Amygdala (tissue), 56 donors: Measurements from ENCODE around the gene DEFB127.
"Not testable (repeated sequence)": the region's sequence is repeated elsewhere in the genome, so short reads cannot be mapped to it uniquely, and the experiment has no call there.

Source experiments
- DNase-seq, 56 donors: peaks; one replicate each; lab custom pipeline; 2025; lab: John Stamatoyannopoulos, UW

DEFB127 gene, protein sequence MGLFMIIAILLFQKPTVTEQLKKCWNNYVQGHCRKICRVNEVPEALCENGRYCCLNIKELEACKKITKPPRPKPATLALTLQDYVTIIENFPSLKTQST

DNA sequence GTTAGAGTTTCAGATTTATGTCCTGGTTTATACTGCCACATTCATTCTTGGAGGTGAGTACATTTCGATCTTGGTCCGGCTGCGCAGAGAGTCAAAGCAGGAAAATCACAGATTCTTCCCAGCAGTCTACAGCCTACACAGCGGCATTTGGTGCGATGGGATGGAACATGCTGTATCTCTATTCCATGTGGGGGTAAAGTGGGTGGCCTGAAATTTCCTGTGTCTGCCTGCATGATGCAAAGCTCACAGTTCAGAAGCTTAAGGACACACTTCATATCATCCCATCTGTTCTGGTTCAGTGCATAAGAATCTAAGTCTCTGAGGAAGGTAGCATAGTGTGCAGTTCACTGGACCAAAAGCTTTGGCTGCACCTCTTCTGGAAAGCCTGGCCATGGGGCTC, at the start of gene DEFB127:
Gene DEFB127, plus strand, starts transcription at position 301 of the 400 bp plus-strand sequence. Its CDS starts 91 bp downstream, at position 392.
- no peak for DNase-seq

DNA sequence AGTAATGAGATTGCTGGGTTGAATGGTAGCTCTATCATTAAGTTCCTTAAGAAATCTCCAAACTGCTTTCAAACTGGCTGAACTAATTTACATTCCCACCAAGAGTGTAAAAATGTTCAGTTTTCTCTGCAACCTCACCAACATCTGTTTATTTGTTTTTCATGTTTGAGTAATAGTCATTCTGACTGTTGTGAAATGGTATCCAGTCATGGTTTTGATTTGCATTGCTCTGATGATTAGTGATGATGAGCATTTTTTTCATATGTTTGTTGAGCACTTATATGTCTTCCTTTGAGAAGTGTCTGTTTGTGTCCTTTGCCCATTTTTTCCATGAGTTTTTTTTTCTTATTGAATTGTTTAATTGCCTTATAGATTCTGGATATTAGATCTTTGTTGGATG, 44.9 kb upstream of the DEFB127 start:
- no peak for DNase-seq

DNA sequence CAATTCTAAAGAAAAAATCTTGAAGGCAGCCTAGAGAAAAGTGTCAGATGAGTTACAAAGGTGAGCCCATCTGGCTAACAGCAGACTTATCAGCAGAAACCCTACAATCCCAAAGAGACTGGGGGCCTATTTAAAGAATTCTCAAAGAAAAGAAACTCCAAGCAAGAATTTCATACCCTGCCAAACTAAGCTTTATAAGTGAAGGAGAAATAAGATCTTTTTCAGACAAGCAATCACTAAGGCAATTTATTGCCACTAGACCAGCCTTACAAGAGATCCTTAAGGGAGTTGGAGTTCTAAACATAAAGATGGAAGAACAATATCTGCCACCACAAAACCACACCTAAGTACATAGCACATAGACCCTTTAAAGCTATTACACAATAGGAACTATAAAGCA, 39.7 kb upstream of the DEFB127 start:
- no peak for DNase-seq

DNA sequence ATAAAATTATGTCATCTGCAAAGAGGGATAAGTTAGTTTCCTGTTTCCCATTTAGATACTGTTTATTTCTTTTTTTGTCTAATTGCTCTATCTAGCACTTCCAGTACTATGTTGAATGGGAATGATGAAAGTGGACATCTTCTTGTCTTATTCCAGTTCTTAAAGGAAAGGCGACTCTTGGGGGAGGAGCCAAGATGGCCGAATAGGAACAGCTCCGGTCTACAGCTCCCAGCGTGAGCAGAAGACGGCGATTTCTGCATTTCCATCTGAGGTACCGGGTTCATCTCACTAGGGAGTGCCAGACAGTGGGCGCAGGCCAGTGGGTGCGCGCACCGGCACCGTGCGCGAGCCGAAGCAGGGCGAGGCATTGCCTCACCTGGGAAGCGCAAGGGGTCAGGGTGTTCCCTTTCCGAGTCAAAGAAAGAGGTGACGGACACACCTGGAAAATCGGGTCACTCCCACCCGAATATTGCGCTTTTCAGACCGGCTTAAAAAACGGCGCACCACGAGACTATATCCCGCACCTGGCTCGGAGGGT, 27.4 kb upstream of the DEFB127 start:
- not testable (repeated sequence) for DNase-seq

DNA sequence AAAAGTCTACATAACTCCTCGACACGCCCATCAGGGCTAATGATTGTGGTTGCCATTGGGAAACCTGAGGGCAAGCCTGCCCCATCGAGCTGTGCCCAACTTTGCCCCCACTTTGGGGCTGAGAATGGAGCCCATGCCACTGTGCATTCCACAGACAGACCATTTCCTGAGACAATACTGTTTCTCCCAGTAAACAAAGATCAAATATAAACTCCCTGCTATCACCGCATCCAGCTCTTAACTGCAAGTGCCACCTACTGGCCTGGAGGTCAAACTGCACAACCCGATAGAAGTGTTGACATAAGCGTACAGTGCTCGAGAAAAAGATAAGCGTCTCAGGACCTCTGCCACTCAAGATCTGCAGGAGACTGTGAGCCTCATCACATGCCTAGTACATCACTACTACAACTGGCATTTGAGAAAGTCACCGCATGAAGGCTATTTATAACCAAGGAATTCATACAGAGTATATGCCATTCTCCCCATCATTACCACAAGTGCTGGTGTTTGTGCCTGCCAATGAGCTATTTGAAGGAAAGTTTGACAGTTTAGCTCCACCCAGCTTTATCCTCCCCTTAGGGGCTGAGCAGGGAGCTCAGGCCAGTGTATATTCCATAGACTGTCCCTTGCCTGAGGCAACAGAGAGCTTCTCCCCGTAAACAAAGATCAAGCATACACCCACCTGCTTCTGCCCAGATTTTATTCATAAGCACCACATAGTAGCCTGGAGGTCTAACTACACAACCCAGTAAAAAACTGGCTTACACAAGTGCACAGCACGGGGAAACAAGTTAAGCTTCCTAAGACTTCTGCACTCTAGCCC, 19.4 kb upstream of the DEFB127 start:
- DNase-seq: no peak

DNA sequence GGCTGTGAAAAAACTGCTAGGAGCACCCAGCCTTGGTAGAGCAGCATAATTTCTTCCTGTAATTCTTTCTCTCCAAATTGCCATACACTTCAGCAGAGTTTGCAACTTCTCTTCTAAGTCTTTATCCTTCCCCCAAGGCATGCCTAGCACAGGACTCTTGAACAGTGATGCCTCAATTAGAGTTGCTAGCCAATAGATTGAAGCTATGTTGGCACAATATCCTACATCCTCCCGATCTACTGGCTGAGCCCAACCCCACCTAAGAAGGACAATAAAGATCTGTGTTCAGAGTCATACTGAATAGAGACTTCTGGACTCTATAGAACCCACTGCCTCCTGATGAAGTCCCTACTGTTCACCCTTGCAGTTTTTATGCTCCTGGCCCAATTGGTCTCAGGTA, 15.0 kb upstream of the DEFB127 start, which contains the start of gene DEFB126:
Gene DEFB126, plus strand, starts transcription at position 301 of the 400 bp plus-strand sequence. Its CDS starts 39 bp downstream, at position 340.
- DNase-seq: no peak

DNA sequence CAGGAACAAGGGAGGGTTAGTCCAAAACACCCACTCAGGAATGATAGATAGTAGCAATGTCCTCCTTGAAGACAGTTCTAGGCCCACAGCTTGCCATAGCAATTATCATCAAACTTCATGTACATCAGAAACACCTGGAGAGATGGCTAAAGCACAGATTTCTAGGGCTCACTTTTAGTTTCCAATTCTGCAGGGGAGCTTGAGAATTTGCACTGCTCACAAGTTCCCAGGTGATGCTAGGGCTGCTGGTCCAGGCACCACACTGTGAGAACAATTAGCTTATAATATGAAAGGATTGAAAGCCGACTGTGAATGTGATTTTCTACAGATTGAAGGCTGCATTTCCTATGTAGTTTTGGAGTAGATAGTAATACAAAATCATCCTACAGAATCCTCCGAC, 11.4 kb upstream of the DEFB127 start:
- no peak for DNase-seq

DNA sequence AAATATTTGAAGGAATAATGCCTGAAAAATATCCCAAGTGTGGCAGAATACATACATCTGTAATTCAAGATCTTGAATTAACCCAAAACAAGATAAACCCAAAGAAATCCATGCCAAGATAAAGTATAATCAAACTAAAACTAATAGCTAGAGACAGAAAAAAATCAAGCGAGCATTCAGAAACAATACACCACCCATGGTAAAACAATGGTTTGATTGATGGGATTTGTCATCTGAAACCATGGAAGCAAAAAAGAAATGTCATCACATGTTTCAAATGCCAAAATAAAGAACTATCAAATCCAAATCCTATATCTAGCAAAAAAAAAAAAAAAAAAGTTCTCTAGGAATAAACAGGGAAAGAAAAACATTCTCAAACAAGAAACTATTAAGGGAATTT, 5.1 kb upstream of the DEFB127 start:
- no peak for DNase-seq

DNA sequence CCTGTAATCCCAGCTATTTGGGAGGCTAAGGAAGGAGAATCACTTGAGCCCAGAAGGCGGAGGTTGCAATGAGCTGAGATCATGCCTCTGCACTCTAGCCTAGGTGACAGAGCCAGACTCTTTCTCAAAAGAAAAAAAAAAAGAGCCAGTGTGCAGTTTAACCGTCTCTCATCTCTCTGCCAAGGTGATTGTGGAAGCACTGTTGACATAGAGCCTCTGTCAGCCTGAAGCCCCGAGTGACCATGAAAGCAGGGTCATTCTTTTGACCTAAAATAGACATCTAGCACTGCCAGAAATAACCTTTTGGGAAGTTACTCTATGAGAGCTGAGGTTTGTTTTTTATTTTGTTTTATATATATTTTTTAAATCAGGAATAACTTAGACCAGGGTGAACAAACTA, 7.4 kb downstream of the DEFB127 start:
- DNase-seq: no peak

DNA sequence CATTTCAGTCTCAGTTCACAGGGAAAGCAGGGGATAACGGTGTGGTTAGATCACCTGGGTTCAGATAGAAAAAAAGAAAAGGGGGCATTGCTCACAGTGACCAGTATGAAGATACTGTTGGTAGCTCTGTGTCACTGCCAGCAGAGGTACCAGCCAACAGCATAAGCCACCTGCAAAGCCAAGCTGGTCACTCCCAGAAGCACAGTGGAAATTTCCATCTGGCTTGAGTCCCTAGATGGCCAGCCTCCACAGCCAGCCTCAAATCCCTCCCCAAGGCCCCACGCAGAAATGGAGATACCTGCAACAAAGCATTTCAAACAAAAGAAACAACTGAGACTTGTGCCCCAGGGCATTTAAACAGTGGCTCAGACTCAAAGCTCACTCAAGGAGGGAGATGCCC, 11.6 kb downstream of the DEFB127 start:
- DNase-seq: no peak

DNA sequence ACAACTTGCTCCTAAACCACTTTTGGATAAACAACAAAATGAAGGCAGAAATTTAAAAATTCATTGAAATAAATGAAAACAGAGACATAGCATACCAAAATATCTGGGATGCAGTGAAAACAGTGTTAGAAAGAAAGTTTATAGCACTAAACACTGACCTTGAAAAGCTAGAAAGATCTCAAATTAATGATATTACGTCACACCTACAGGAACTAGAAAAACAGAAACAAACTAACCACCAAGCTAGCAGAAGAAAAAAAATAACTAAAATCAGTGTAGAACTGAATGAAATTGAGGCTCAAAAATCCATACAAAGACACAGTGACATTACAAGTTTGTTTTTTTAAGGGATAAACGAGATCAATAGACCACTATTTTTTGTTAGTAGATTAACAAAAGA, 27.0 kb downstream of the DEFB127 start:
- no peak for DNase-seq

DNA sequence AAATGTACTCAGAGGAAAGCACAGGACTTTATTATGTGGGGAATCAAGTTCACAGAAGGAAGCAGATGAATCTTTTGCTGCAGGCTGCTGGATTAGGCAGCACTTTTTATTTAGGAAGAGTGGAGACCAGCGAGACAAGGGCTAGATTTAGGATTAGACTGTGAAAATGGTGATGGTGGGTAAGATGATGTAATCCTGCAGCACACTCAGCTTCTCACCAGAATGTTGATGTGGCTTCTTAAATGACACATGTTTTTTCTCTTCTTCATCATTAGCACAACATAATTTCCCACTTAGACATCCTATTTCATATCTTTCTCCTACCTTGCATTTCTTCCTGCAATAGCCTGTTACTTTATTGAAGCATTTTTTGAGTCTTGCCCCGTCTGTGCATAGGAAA, 30.5 kb downstream of the DEFB127 start:
- DNase-seq: no peak

DNA sequence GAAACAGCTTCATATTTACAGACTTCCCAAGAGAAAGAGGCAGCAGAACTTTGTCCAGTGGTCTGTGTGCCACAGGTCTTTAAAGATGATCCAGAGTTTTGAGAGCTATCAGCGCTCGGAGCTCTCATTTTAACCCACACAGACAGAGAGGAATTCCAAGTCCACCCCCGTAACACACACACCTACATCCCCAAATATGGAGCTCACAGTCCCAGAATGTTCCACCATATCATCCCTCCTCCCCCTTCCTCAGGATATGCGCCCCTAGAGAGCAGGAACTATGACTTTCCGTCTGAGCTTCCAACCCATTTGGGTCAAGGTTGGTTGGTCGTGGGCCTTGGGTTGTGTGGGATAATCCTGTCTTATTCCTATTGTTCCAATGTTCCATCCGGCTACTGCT, 32.4 kb downstream of the DEFB127 start, which contains the start of gene DEFB128:
Gene DEFB128, minus strand, starts transcription at position 101 of the 400 bp plus-strand sequence. Its CDS starts 88 bp downstream, at position 13.
- DNase-seq: no peak

DNA sequence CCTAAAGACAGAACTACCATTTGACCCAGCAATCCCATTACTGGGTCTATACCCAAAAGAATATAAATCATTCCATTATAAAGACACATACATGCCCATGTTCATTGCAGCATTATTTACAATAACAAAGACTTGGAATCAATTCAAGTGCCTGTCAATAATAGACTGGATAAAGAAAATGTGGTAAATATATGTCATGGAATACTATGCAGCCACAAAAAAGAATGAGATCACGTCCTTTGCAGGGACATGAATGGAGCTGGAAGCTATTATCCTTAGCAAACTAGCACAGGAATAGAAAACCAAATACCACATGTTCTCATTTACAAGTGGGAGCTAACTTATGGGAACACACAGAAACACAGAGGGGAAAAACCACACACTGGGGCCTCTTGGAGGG, 41.0 kb downstream of the DEFB127 start:
- no peak for DNase-seq

DNA sequence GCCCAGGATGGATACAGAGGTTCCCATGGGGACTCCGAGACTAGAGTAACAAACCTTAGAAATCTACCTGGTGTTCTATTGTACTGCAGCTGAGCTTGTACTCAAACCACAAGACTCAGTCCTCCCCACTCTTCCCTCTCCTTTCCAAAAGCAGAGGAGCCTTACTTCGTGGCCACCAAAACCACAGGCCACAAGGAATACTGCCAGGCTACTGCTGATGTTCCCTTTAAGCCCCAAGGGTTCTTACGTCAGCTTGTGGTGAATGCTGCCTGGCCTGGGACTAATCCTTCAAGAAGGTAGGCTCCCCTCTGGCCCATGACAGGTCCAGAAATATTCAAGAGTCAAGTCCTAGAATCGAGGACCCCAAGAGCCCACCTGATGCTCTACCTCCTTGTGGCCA, 42.7 kb downstream of the DEFB127 start:
- DNase-seq: no peak

DNA sequence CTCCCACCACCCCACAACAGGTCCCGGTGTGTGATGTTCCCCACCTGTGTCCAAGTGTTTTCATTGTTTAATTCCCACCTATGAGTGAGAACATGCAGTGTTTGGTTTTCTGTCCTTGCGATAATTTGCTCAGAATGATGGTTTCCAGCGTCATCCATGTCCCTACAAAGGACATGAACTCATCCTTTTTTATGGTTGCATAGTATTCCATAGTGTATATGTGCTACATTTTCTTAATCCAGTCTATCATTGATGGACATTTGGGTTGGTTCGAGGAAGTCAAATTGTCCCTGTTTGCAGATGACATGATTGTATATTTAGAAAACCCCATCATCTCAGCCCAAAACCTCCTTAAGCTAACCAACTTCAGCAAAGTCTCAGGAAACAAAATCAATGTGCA, 46.4 kb downstream of the DEFB127 start:
- not testable (repeated sequence) for DNase-seq
